Neural cell (in vitro differentiated cells): Measurements from ENCODE around the gene TARBP2. TPM values are rescaled to one million over a fixed set of nuclear protein-coding genes. Genes with fewer than 3 reads are reported as not detected.
A peak's percentile ranks its signal among the peaks of the same experiment; 100 is the strongest.

Experiments
- H2AFZ ChIP-seq: fragments of 200-600, 300-800 bp; sonication (generic), shearing (Covaris generic); 2 replicates; pipeline ENCODE4 v1.6.0; 2014; ENCODE audit warnings: low read depth, mild to moderate bottlenecking, antibody characterized with exemption, low read length, moderate library complexity
- H3F3A ChIP-seq: fragments of 200-600 bp; shearing (Covaris generic); 2 replicates; pipeline ENCODE4 v1.6.1; 2016; ENCODE audit warnings: mild to moderate bottlenecking, moderate library complexity, mixed read lengths, antibody characterized with exemption, low read length; ENCODE audit not compliant: insufficient read depth, poor library complexity, severe bottlenecking
- H3K27ac ChIP-seq: fragments of 200-600, 300-800 bp; sonication (generic), shearing (Covaris generic); 2 replicates; pipeline ENCODE4 v1.5.1; 2014; ENCODE audit warnings: mild to moderate bottlenecking, low read length, moderate library complexity
- H3K27me3 ChIP-seq: fragments of 300-800, 200-600 bp; sonication (generic), shearing (Covaris generic); 2 replicates; pipeline ENCODE4 v1.6.0; 2014; ENCODE audit warnings: mild to moderate bottlenecking, low read depth, low read length, moderate library complexity; ENCODE audit not compliant: insufficient read depth
- H3K36me3 ChIP-seq: fragments of 300-800, 200-600 bp; sonication (generic), shearing (Covaris generic); 2 replicates; pipeline ENCODE4 v1.5.1; 2014; ENCODE audit warnings: mild to moderate bottlenecking, antibody characterized with exemption, low read length, moderate library complexity; ENCODE audit not compliant: insufficient read depth
- H3K4me2 ChIP-seq: fragments of 300-800, 200-600 bp; sonication (generic), shearing (Covaris generic); 2 replicates; pipeline ENCODE4 v1.6.0; 2014; ENCODE audit warnings: mild to moderate bottlenecking, low read length
- H3K4me3 ChIP-seq: fragments of 300-800, 200-600 bp; sonication (generic), shearing (Covaris generic); 2 replicates; pipeline ENCODE4 v1.5.1; 2014; ENCODE audit warnings: mild to moderate bottlenecking, low read length, moderate library complexity
- H3K79me2 ChIP-seq: fragments of 200-600 bp; shearing (Covaris generic); replicated peaks from 2 replicates; pipeline ENCODE4 v1.6.0; 2014; ENCODE audit warnings: mild to moderate bottlenecking, low read length, moderate library complexity; ENCODE audit not compliant: insufficient read depth
- H3K9ac ChIP-seq: fragments of 300-800, 200-600 bp; sonication (generic), shearing (Covaris generic); 2 replicates; pipeline ENCODE4 v1.6.1; 2016; ENCODE audit warnings: mild to moderate bottlenecking, low read length, mixed read lengths
- H3K9me2 ChIP-seq: fragments of 200-600 bp; shearing (Covaris generic); 2 replicates; pipeline ENCODE4 v1.6.1; 2016; ENCODE audit warnings: mild to moderate bottlenecking, low read length, mixed read lengths; ENCODE audit not compliant: insufficient read depth
- H3K9me3 ChIP-seq: fragments of 200-600, 300-800 bp; sonication (generic), shearing (Covaris generic); 2 replicates; pipeline ENCODE4 v1.6.1; 2016; ENCODE audit warnings: mild to moderate bottlenecking, mixed run types, low read length, moderate library complexity, mixed read lengths
- H4K20me1 ChIP-seq: fragments of 200-600 bp; shearing (Covaris generic); 2 replicates; pipeline ENCODE4 v1.6.1; 2016; ENCODE audit warnings: mild to moderate bottlenecking, mixed run types; ENCODE audit not compliant: insufficient read depth
- EP300 ChIP-seq: fragments of 450-650 bp; conservative IDR thresholded peaks from 2 replicates; pipeline ENCODE4 v1.6.1; 2014; ENCODE audit warnings: antibody characterized with exemption, mild to moderate bottlenecking, moderate library complexity; ENCODE audit not compliant: poor library complexity, severe bottlenecking
- EZH2 ChIP-seq: fragments of 200-600, 300-800 bp; shearing (Covaris generic), sonication (generic); IDR thresholded peaks from 2 replicates; pipeline ENCODE4 v1.6.1; 2014; ENCODE audit warnings: antibody characterized with exemption, low read length, borderline replicate concordance, mild to moderate bottlenecking; ENCODE audit not compliant: insufficient read depth, poor library complexity, severe bottlenecking
- MXI1 ChIP-seq: fragments of 450-650 bp; conservative IDR thresholded peaks from 2 replicates; pipeline ENCODE4 v1.6.1; 2014; ENCODE audit warnings: antibody characterized with exemption, mild to moderate bottlenecking; ENCODE audit not compliant: poor library complexity, severe bottlenecking
- POLR2AphosphoS5 ChIP-seq: IDR thresholded peaks from 2 replicates; pipeline ENCODE4 v1.6.1; 2012
- RAD21 ChIP-seq: fragments of 450-650 bp; conservative IDR thresholded peaks from 2 replicates; pipeline ENCODE4 v1.6.1; 2014; ENCODE audit warnings: antibody characterized with exemption, mild to moderate bottlenecking, moderate library complexity
- SMC3 ChIP-seq: fragments of 450-650 bp; conservative IDR thresholded peaks from 2 replicates; pipeline ENCODE4 v1.6.1; 2014; ENCODE audit warnings: antibody characterized with exemption, mild to moderate bottlenecking, moderate library complexity; ENCODE audit not compliant: poor library complexity
- TAF1 ChIP-seq: IDR thresholded peaks from 2 replicates; pipeline ENCODE4 v1.6.1; 2012; ENCODE audit warnings: low read depth
- polyA plus RNA-seq: library from polyadenylated mRNA; depleted of rRNA; stranded (reverse); fragments of >200 nt; gene quantifications from 2 replicates; pipeline ENCODE4 v1.2.3, GENCODE V29; 2014
- TF ChIP-seq, protein P1 (sequence below): fragments of 450-650 bp; IDR thresholded peaks from 2 replicates; pipeline ENCODE4 v1.5.1; 2014; ENCODE audit warnings: antibody characterized with exemption, mild to moderate bottlenecking, moderate library complexity; ENCODE audit not compliant: poor library complexity, severe bottlenecking
- TF ChIP-seq, protein P2 (sequence below): IDR thresholded peaks from 2 replicates; pipeline ENCODE4 v1.6.1; 2012; ENCODE audit warnings: borderline replicate concordance

TARBP2 gene
- polyA plus RNA-seq, 1 donor from 2014 or later, result 135 TPM

DNA sequence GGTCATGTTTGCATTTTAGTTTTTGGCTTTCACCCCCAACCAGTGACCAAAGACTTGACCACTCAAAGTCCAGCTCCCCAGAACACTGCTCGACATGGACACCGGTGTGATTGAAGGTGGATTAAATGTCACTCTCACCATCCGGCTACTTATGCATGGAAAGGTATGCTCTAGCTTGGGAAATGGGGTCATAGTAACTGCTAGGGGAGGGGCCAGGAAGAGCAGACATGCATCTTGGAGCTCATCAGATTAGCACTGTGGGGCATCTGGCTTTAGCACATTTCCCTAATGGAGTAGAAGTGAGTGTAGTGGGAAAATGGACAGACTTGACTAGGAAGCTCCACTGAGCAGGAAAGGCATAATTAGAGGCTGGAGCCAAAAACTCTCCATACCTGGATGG, 46.4 kb upstream of the TARBP2 start:
- Histone ChIP-seq H3K4me2 (no peak overlapping the region), H3K79me2 (peaks cover 42% of the 10 kb centered on the region), H3K9ac (no peak overlapping the region), H3K36me3 (peaks cover 9% of the 10 kb centered on the region), H3K27me3 (no peaks in the 10 kb centered on the region), H2AFZ (no peak overlapping the region), H3K9me3 (no peaks in the 10 kb centered on the region), H3K27ac (no peak overlapping the region), H3K4me3 (peak overlapping the region; percentile 76), H3K9me2 (no peaks in the 10 kb centered on the region), H3F3A (no peaks in the 10 kb centered on the region), H4K20me1 (peaks cover 31% of the 10 kb centered on the region)
- TF ChIP-seq, protein P1, sequence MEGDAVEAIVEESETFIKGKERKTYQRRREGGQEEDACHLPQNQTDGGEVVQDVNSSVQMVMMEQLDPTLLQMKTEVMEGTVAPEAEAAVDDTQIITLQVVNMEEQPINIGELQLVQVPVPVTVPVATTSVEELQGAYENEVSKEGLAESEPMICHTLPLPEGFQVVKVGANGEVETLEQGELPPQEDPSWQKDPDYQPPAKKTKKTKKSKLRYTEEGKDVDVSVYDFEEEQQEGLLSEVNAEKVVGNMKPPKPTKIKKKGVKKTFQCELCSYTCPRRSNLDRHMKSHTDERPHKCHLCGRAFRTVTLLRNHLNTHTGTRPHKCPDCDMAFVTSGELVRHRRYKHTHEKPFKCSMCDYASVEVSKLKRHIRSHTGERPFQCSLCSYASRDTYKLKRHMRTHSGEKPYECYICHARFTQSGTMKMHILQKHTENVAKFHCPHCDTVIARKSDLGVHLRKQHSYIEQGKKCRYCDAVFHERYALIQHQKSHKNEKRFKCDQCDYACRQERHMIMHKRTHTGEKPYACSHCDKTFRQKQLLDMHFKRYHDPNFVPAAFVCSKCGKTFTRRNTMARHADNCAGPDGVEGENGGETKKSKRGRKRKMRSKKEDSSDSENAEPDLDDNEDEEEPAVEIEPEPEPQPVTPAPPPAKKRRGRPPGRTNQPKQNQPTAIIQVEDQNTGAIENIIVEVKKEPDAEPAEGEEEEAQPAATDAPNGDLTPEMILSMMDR, result no peak
- TF ChIP-seq EZH2 (no peak), TAF1 (no peak), MXI1 (no peak), RAD21 (no peak), SMC3 (no peak)

DNA sequence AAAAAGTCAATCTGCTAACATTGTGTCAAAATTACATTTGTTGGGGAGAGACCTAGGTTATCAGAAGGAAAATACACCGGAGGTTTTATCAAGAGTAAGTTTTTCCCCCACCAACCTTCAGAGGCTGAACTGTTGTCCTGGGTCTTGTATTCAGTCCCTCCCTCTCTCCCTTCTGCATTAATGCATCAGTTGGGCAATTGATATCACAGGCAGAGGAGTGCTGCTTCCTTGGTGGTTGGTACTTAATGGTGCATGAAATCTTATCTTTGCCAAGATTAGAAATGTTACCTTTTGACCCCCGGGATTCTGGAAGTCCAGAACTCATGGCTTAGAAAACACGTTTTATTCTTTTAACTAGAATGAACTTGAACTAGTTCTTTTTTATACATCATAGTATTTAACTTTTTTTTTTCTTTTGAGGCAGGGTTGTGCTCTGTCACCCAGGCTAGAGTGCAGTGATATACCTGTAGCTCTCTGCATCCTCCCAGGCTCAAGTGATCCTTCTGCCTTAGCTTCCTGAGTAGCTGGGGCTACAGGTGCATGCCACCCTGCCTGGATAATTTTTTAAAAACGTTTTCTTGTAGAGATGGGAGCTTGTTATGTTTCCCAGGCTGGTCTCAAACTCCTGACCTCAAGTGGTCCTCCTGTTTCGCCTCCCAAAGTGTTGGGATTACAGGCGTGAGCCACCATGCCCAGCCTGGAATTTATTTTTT, 44.3 kb upstream of the TARBP2 start:
- Histone ChIP-seq H3K27ac (no peak overlapping the region), H2AFZ (no peak overlapping the region), H3K9me3 (no peaks in the 10 kb centered on the region), H3K9me2 (no peaks in the 10 kb centered on the region), H3K36me3 (peaks cover 9% of the 10 kb centered on the region), H3F3A (no peaks in the 10 kb centered on the region), H3K9ac (no peak overlapping the region), H3K27me3 (no peaks in the 10 kb centered on the region), H3K79me2 (peaks cover 57% of the 10 kb centered on the region), H3K4me3 (no peak overlapping the region), H4K20me1 (peaks cover 34% of the 10 kb centered on the region), H3K4me2 (no peak overlapping the region)
- TF ChIP-seq, protein P2, sequence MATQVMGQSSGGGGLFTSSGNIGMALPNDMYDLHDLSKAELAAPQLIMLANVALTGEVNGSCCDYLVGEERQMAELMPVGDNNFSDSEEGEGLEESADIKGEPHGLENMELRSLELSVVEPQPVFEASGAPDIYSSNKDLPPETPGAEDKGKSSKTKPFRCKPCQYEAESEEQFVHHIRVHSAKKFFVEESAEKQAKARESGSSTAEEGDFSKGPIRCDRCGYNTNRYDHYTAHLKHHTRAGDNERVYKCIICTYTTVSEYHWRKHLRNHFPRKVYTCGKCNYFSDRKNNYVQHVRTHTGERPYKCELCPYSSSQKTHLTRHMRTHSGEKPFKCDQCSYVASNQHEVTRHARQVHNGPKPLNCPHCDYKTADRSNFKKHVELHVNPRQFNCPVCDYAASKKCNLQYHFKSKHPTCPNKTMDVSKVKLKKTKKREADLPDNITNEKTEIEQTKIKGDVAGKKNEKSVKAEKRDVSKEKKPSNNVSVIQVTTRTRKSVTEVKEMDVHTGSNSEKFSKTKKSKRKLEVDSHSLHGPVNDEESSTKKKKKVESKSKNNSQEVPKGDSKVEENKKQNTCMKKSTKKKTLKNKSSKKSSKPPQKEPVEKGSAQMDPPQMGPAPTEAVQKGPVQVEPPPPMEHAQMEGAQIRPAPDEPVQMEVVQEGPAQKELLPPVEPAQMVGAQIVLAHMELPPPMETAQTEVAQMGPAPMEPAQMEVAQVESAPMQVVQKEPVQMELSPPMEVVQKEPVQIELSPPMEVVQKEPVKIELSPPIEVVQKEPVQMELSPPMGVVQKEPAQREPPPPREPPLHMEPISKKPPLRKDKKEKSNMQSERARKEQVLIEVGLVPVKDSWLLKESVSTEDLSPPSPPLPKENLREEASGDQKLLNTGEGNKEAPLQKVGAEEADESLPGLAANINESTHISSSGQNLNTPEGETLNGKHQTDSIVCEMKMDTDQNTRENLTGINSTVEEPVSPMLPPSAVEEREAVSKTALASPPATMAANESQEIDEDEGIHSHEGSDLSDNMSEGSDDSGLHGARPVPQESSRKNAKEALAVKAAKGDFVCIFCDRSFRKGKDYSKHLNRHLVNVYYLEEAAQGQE, result no peak
- no peak for TF ChIP-seq EP300
- TF ChIP-seq TAF1, result no peak
- no peak for TF ChIP-seq MXI1
- TF ChIP-seq EZH2, result no peak
- TF ChIP-seq POLR2AphosphoS5, result no peak
- TF ChIP-seq, protein P1, result no peak
- TF ChIP-seq SMC3, result no peak
- no peak for TF ChIP-seq RAD21
